Tibial nerve (tissue), 4 donors: ENCODE measurements around the gene SLC19A3. TPM values are rescaled to one million over a fixed set of nuclear protein-coding genes. Genes with fewer than 3 reads are reported as not detected.

ENCODE experiments used
- DNase-seq, 2 donors: peaks; one replicate each; pipeline ENCODE4 v3.0.0-alpha.2; 2019; ENCODE audit warnings: low spot score in 2 of 2
- H3K27ac ChIP-seq, 4 donors: fragments of 200-600 bp; sonication (generic) in 3 of 4; one replicate each; pipeline ENCODE4 v1.5.1; 2017 to 2019; ENCODE audit warnings: mild to moderate bottlenecking in 1 of 4
- H3K27me3 ChIP-seq, 2 donors: fragments of 200-600 bp; sonication (generic) in 1 of 2; one replicate each; pipeline versions ENCODE4 v1.5.1 to v1.6.0; 2017 to 2019
- H3K36me3 ChIP-seq, 3 donors: fragments of 200-600 bp; sonication (generic); one replicate each; pipeline ENCODE4 v1.5.1; 2018 to 2019
- H3K4me1 ChIP-seq, 4 donors: fragments of 200-600 bp; sonication (generic) in 3 of 4; one replicate each; pipeline ENCODE4 v1.5.1; 2017 to 2019
- H3K4me3 ChIP-seq, 4 donors: fragments of 200-600 bp; sonication (generic) in 3 of 4; one replicate each; pipeline ENCODE4 v1.5.1; 2017 to 2019; ENCODE audit warnings: mild to moderate bottlenecking in 1 of 4, moderate library complexity in 1 of 4
- H3K9me3 ChIP-seq, 4 donors: fragments of 200-600 bp; sonication (generic) in 3 of 4; one replicate each; pipeline ENCODE4 v1.5.1; 2017 to 2019
- CTCF ChIP-seq, 5 experiments: fragments of 200-600 bp in 3 of 5; fragments of 450-650 bp in 2 of 5; sonication (generic) in 3 of 5; IDR thresholded peaks; one replicate each; pipeline ENCODE4 v1.5.1; 2016 to 2019; ENCODE audit warnings: antibody characterized with exemption in 5 of 5, mild to moderate bottlenecking in 3 of 5, moderate library complexity in 2 of 5
- EP300 ChIP-seq, 2 donors: sonication (generic); formaldehyde crosslinking; IDR thresholded peaks; one replicate each; pipeline ENCODE4 v1.6.1; 2017; ENCODE audit warnings: antibody characterized with exemption in 2 of 2, mild to moderate bottlenecking in 1 of 2
- POLR2A ChIP-seq, 2 donors: fragments of 450-650 bp; IDR thresholded peaks; one replicate each; pipeline ENCODE4 v1.6.1; 2017; ENCODE audit warnings: antibody characterized with exemption in 2 of 2, mild to moderate bottlenecking in 2 of 2, moderate library complexity in 2 of 2
- WGBS, 2 donors: methylation state at CpG; one replicate each; pipeline ENCODE4 v1.1.5; 2018; 5-methylcytosine and 5-hydroxymethylcytosine counted together
- small RNA-seq: library from RNA; depleted of rRNA; stranded (forward); fragments of <200 nt; gene quantifications from one replicate; pipeline ENCODE3, GENCODE V24; 2016
- total RNA-seq, 4 donors: library from RNA; depleted of rRNA; stranded (reverse); fragments of >200 nt; gene quantifications; one replicate each; pipeline ENCODE4 v1.1.0, GENCODE V29; 2016

SLC19A3 gene
- total RNA-seq, 4 donors from 2014 or later: 20.4 to 52.1 (median 39.6) TPM

- Histone ChIP-seq H3K9me3 (no peaks in the 10 kb centered on the region), H3K4me1 (no peaks in the 10 kb centered on the region), H3K36me3 (no peaks in the 10 kb centered on the region), H3K27ac (no peak overlapping the region), H3K4me3 (no peak overlapping the region), H3K27me3 (no peaks in the 10 kb centered on the region)
- no peak for DNase-seq
- TF ChIP-seq CTCF (IDR thresholded peaks at IDR 0.05): no peak
- no peak for TF ChIP-seq POLR2A (IDR thresholded peaks at IDR 0.05)
- no peak for TF ChIP-seq EP300 (IDR thresholded peaks at IDR 0.05)
- 60 to 66% methylated on average over 1 of the region's 1 CpG for WGBS, 2 donors
These were observed 63.4 kb downstream of the SLC19A3 start for GRCh38 chr2:227654426-227654825.

GRCh38 chr2:227653419-227653818 is 64.4 kb downstream of the SLC19A3 start:
- Histone ChIP-seq H3K27ac (no peak overlapping the region), H3K4me3 (no peak overlapping the region), H3K36me3 (no peaks in the 10 kb centered on the region), H3K4me1 (no peaks in the 10 kb centered on the region), H3K9me3 (no peaks in the 10 kb centered on the region), H3K27me3 (no peaks in the 10 kb centered on the region)
- DNase-seq: no peak
- TF ChIP-seq POLR2A (IDR thresholded peaks at IDR 0.05): no peak
- TF ChIP-seq CTCF (IDR thresholded peaks at IDR 0.05): no peak
- TF ChIP-seq EP300 (IDR thresholded peaks at IDR 0.05): peak in 1 of 2 donors; percentile 49
- 49 to 51% methylated on average over 4 of the region's 4 CpGs for WGBS, 2 donors

DNA sequence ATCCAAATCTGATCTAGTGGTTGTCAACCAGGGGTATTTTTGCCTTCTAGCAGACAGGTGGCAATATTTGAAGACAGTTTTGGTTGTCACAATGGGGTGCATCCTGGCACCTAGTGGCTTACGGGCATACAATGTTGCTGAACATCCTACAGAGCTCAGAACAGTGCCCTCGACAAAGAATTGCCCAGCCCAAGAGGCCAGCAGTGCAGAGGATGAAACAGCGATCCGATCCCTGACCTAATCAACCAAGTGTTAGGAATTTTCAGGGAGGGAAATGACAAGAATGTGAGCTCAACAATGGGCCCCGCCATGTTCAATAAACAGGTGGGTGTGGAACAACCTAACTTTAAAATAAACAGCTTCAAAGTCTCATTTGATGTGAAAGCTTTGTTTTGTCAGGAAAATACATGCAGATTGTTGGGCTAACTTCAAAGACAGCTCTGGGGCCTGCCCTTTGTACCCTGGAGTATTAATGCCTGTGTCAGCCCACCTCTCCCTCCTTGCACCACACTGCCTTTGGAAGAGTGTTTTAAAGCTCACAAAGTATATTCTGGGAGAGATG is 73.8 kb downstream of the SLC19A3 start:
- WGBS, 2 donors: 78 to 79% methylated on average over 5 of the region's 5 CpGs
- Histone ChIP-seq H3K4me3 (no peak overlapping the region), H3K9me3 (no peaks in the 10 kb centered on the region), H3K4me1 (no peaks in the 10 kb centered on the region), H3K36me3 (no peaks in the 10 kb centered on the region), H3K27ac (no peak overlapping the region), H3K27me3 (no peaks in the 10 kb centered on the region)
- no peak for TF ChIP-seq CTCF (IDR thresholded peaks at IDR 0.05)
- no peak for TF ChIP-seq EP300 (IDR thresholded peaks at IDR 0.05)
- no peak for TF ChIP-seq POLR2A (IDR thresholded peaks at IDR 0.05)
- no peak for DNase-seq

GRCh38 chr2:227642656-227643055 is 75.2 kb downstream of the SLC19A3 start:
- WGBS, 2 donors: 13 to 20% methylated on average over 2 of the region's 2 CpGs
- no peaks in the 10 kb centered on the region for H3K9me3 ChIP-seq
- no peaks in the 10 kb centered on the region for H3K4me1 ChIP-seq
- H3K27me3 ChIP-seq: no peaks in the 10 kb centered on the region
- H3K4me3 ChIP-seq: no peak overlapping the region
- no peak for DNase-seq
- no peak for TF ChIP-seq EP300 (IDR thresholded peaks at IDR 0.05)
- no peak for TF ChIP-seq POLR2A (IDR thresholded peaks at IDR 0.05)
- TF ChIP-seq CTCF (IDR thresholded peaks at IDR 0.05): no peak
- no peaks in the 10 kb centered on the region for H3K36me3 ChIP-seq
- no peak overlapping the region for H3K27ac ChIP-seq

- no peaks in the 10 kb centered on the region for H3K4me1 ChIP-seq
- no peak overlapping the region for H3K4me3 ChIP-seq
- H3K36me3 ChIP-seq: no peaks in the 10 kb centered on the region
- no peaks in the 10 kb centered on the region for H3K9me3 ChIP-seq
- WGBS, 2 donors: 64 to 70% methylated on average over 3 of the region's 3 CpGs
- TF ChIP-seq EP300 (IDR thresholded peaks at IDR 0.05): no peak
- no peak for TF ChIP-seq CTCF (IDR thresholded peaks at IDR 0.05)
- no peak for TF ChIP-seq POLR2A (IDR thresholded peaks at IDR 0.05)
- H3K27me3 ChIP-seq: no peaks in the 10 kb centered on the region
- DNase-seq: no peak
- no peak overlapping the region for H3K27ac ChIP-seq
These were observed 83.6 kb downstream of the SLC19A3 start for GRCh38 chr2:227634201-227634600.

Small RNA genes within 50 kb of the gene (small RNA-seq; reads per million reads assigned to genes)
- gene RNA5SP121: not detected

Other genes starting within 250 kb of the SLC19A3 start
- gene AGFG1, start 245.9 kb downstream of the SLC19A3 start, total RNA-seq: 10 to 100 TPM; 42.1 to 83.1 (median 53.5) TPM
- not detected for gene SCYGR2, start 119.1 kb downstream of the SLC19A3 start, total RNA-seq
- not detected for gene SCYGR3, start 103.2 kb downstream of the SLC19A3 start, total RNA-seq
- gene SCYGR4, start 100.5 kb downstream of the SLC19A3 start, total RNA-seq: not detected
- gene SCYGR5, start 51.2 kb downstream of the SLC19A3 start, total RNA-seq: not detected
- not detected for gene SCYGR6, start 6.7 kb upstream of the SLC19A3 start, total RNA-seq
- gene SCYGR7, start 10.3 kb upstream of the SLC19A3 start, total RNA-seq: not detected
- gene SCYGR8, start 27.9 kb upstream of the SLC19A3 start, total RNA-seq: not detected
- not detected for gene CCL20, start 95.8 kb upstream of the SLC19A3 start, total RNA-seq
- gene DAW1, start 153.6 kb upstream of the SLC19A3 start, total RNA-seq: under 1 TPM in 2 of 4 donors, not detected in 2; 0.30 to 0.59 TPM